Measurements from ENCODE around the gene FAF2.
A peak's percentile ranks its signal among the peaks of the same experiment; 100 is the strongest.

DNA sequence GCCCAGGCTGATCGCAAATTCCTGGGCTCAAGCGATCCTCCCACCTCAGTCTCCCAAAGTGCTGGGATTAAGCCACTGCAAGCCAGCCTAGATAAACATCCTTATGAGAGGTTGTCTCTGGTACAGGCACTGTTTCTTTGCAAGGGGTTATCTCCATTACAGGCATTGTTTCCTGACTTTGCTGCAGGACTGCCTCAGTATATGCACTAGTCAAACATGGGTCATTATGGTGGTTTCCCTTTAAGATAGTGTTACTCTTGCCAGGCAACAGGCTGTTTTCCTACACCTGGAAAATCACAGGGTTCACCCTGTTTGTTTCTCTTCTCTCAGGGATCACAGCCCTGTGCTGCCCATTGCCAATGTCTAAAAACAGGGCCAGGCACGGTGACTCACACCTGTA is 24.0 kb upstream of the FAF2 start:
- TF ChIP-seq, protein P1, sequence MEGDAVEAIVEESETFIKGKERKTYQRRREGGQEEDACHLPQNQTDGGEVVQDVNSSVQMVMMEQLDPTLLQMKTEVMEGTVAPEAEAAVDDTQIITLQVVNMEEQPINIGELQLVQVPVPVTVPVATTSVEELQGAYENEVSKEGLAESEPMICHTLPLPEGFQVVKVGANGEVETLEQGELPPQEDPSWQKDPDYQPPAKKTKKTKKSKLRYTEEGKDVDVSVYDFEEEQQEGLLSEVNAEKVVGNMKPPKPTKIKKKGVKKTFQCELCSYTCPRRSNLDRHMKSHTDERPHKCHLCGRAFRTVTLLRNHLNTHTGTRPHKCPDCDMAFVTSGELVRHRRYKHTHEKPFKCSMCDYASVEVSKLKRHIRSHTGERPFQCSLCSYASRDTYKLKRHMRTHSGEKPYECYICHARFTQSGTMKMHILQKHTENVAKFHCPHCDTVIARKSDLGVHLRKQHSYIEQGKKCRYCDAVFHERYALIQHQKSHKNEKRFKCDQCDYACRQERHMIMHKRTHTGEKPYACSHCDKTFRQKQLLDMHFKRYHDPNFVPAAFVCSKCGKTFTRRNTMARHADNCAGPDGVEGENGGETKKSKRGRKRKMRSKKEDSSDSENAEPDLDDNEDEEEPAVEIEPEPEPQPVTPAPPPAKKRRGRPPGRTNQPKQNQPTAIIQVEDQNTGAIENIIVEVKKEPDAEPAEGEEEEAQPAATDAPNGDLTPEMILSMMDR (IDR thresholded peaks at IDR 0.05; ENCODE audit: extremely low read depth in 1 of 2, insufficient read depth in 1 of 2, low read depth in 1 of 2, low read length in 2 of 2), result no peak
- TF ChIP-seq POLR2A (IDR thresholded peaks at IDR 0.05; ENCODE audit: low read depth, low read length), result no peak
- TF ChIP-seq, protein P2, sequence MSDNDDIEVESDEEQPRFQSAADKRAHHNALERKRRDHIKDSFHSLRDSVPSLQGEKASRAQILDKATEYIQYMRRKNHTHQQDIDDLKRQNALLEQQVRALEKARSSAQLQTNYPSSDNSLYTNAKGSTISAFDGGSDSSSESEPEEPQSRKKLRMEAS (IDR thresholded peaks at IDR 0.05; ENCODE audit: insufficient read depth, insufficient read length), result no peak
- TF ChIP-seq EZH2 (IDR thresholded peaks at IDR 0.05; ENCODE audit: borderline replicate concordance, low read depth, low read length, severe bottlenecking), result no peak
- TF ChIP-seq FOS (IDR thresholded peaks at IDR 0.05; ENCODE audit: borderline replicate concordance, insufficient read depth, low read length), result no peak
- peak; percentile 23 for TF ChIP-seq POLR2AphosphoS5 (IDR thresholded peaks at IDR 0.05; ENCODE audit: insufficient read depth, low read depth, low read length)

Measured in endothelial cell of umbilical vein (primary cell).